ENCODE data around the gene AUTS2.
A peak's percentile ranks its signal among the peaks of the same experiment; 100 is the strongest.

AUTS2 gene

DNA sequence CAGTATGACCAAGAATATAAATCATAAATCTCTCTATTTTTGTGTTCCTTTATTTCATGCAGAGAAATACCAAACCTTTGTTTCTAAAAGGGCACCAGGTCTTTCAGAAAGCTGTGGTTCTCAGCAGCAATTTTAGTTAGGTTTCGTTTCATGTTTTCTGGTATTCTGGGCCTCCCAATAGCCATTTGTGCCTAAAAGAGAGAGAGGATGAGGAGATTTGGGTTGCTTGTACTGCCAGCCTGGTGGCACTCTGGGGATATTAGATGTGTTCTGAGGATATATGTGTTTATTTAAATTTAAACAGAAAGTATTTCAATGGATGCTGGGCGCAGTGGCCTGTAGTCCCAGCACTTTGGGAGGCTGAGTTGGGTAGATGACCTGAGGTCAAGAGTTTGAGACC, 471.7 kb downstream of the AUTS2 start:
- no peak for TF ChIP-seq POLR2AphosphoS5 (IDR thresholded peaks at IDR 0.05; ENCODE audit: low read depth, low read length)
- no peak for TF ChIP-seq PAX5 (IDR thresholded peaks at IDR 0.05; ENCODE audit: insufficient read depth, low read length, severe bottlenecking)
- TF ChIP-seq TAF1 (IDR thresholded peaks at IDR 0.05; ENCODE audit: low read depth, low read length) = no peak
- TF ChIP-seq POU2F2 (IDR thresholded peaks at IDR 0.05; ENCODE audit: low read depth, low read length) = no peak
- no peak for TF ChIP-seq SPI1 (IDR thresholded peaks at IDR 0.05; ENCODE audit: low read depth, low read length)
- TF ChIP-seq POLR2A (IDR thresholded peaks at IDR 0.05; ENCODE audit: low read depth, low read length) = no peak
- no peak for FAIRE-seq
- DNase-seq (ENCODE audit: insufficient read length, low spot score) = no peak

GRCh38 chr7:70071766-70072165, 473.5 kb downstream of the AUTS2 start:
- no peak for DNase-seq (ENCODE audit: insufficient read length, low spot score)
- no peak for TF ChIP-seq POLR2AphosphoS5 (IDR thresholded peaks at IDR 0.05; ENCODE audit: low read depth, low read length)
- FAIRE-seq = no peak

GRCh38 chr7:70072220-70072619, 473.9 kb downstream of the AUTS2 start:
- no peak for FAIRE-seq
- TF ChIP-seq POLR2A (IDR thresholded peaks at IDR 0.05; ENCODE audit: low read depth, low read length) (no peak), POU2F2 (IDR thresholded peaks at IDR 0.05; ENCODE audit: low read depth, low read length) (no peak), POLR2AphosphoS5 (IDR thresholded peaks at IDR 0.05; ENCODE audit: low read depth, low read length) (no peak), SPI1 (IDR thresholded peaks at IDR 0.05; ENCODE audit: low read depth, low read length) (no peak), PAX5 (IDR thresholded peaks at IDR 0.05; ENCODE audit: insufficient read depth, low read length, severe bottlenecking) (no peak), TAF1 (IDR thresholded peaks at IDR 0.05; ENCODE audit: low read depth, low read length) (no peak)

DNA sequence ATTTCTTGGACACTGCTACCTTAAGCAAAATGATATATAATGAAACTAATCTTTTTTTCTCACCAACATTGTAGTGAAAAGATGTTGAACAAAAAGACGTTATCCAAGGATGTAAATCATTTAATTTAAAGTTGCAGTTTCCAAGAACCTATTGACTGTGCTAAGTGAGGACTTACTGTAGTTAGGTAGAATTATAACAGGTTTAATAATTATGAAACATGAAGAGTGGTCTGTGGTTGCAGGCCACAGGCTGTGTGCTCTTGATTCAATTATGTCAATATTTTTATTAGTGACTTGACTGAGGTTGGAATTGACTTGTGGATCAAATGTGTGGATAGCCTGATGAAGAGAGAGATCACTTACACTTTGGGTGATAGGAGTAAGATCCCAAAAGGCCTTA, 478.1 kb downstream of the AUTS2 start:
- no peak for DNase-seq (ENCODE audit: insufficient read length, low spot score)
- no peak for FAIRE-seq
- TF ChIP-seq POLR2A (IDR thresholded peaks at IDR 0.05; ENCODE audit: low read depth, low read length) (no peak), POLR2AphosphoS5 (IDR thresholded peaks at IDR 0.05; ENCODE audit: low read depth, low read length) (no peak), SPI1 (IDR thresholded peaks at IDR 0.05; ENCODE audit: low read depth, low read length) (no peak), TAF1 (IDR thresholded peaks at IDR 0.05; ENCODE audit: low read depth, low read length) (no peak), POU2F2 (IDR thresholded peaks at IDR 0.05; ENCODE audit: low read depth, low read length) (no peak), PAX5 (IDR thresholded peaks at IDR 0.05; ENCODE audit: insufficient read depth, low read length, severe bottlenecking) (no peak)

More at GRCh38 chr7:70072220-70072619, 473.9 kb downstream of the AUTS2 start:
- DNase-seq (ENCODE audit: insufficient read length, low spot score) = no peak

DNA sequence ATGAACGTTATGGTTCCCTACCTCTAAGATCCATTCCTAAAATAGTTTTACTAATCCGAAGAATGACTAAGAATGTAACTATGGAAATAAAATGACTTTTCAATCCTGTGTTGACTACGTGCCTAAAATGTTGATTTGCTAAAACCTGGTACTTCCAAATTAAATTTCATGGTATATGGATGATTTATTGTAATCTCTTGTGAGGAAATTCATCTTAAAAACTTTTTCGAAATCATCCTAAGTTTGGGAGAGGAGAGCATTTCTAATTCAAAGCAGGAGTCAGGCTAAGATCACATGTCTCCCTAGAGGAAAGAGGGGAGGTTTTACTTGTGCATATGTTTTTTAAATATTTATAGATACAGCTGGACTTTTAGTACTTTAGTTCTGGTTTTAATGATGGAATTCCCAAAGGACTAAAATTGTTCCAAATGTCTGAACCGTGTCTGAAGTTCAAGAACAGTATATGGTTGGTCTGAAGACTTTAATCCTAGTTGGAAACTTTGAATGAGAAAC, 483.9 kb downstream of the AUTS2 start:
- TF ChIP-seq POLR2AphosphoS5 (IDR thresholded peaks at IDR 0.05; ENCODE audit: low read depth, low read length) (no peak), TAF1 (IDR thresholded peaks at IDR 0.05; ENCODE audit: low read depth, low read length) (no peak)
- no peak for DNase-seq (ENCODE audit: insufficient read length, low spot score)
- FAIRE-seq = no peak

DNA sequence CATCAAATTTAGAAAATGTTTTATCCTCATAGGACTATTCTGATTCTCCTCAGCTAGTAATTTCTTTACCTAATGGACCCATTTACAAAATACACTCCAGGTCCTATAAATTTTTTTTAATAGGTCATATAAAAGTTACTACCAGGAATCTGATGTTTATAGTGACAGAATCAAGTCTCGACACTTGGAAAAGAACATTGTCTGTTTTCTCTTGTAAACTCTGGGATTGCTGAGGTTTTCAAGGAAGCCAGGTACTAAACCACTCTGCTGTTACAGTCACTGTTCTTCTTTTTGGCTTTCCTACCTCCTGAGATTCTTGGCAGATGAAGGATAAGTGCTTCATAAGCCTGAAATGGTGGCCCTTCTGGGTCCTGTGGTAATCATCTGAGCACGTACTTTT, 493.1 kb downstream of the AUTS2 start:
- DNase-seq (ENCODE audit: insufficient read length, low spot score) (no peak), FAIRE-seq (no peak)
- TF ChIP-seq SPI1 (IDR thresholded peaks at IDR 0.05; ENCODE audit: low read depth, low read length) = no peak
- TF ChIP-seq TAF1 (IDR thresholded peaks at IDR 0.05; ENCODE audit: low read depth, low read length) = no peak
- no peak for TF ChIP-seq POLR2AphosphoS5 (IDR thresholded peaks at IDR 0.05; ENCODE audit: low read depth, low read length)

DNA sequence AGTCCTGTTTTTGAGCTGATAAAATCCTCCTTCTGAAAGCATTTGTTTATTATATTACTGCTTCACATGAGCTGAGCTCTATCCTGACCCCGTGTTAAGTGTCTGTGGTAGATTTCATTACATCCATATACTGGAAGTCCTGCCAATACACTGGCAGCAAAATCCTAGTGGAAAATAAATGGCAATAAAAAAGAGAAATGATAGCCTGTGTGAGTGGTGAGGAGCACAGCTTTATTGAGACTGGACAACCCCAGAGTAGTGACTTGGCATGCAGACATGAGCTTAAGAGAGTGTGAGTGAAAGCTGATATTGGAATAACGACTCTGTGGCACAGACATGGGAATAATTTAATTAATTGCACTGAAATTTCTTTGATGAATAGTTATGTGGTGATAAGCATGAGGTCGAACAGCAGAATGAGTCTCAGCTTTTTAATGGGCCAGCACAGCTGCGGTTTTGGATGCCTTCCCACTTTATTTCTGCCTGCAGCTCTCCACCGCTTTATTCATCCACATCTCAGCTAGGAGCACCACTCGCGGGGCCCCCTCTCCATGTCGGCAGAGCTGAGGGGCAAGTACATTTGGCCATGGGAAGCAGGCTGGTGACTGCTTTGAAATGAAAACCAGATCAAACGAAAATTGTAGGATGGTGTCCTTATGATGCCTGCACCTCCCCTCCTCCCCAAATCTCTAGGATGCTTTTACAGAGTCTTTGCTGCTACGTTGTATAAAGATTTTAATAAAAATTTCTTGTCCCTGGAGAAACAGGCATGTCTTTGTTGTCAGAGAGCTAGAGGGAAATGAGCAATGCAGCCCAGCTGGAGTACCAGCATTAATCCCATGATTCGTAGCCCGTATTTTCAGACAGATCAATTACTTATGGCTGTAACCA, 494.3 kb downstream of the AUTS2 start:
- FAIRE-seq (no peak), DNase-seq (ENCODE audit: insufficient read length, low spot score) (no peak)
- TF ChIP-seq POLR2A (IDR thresholded peaks at IDR 0.05; ENCODE audit: low read depth, low read length) = no peak
- TF ChIP-seq TAF1 (IDR thresholded peaks at IDR 0.05; ENCODE audit: low read depth, low read length) = no peak
- TF ChIP-seq PAX5 (IDR thresholded peaks at IDR 0.05; ENCODE audit: insufficient read depth, low read length, severe bottlenecking) = no peak
- no peak for TF ChIP-seq POLR2AphosphoS5 (IDR thresholded peaks at IDR 0.05; ENCODE audit: low read depth, low read length)
- no peak for TF ChIP-seq POU2F2 (IDR thresholded peaks at IDR 0.05; ENCODE audit: low read depth, low read length)
- TF ChIP-seq SPI1 (IDR thresholded peaks at IDR 0.05; ENCODE audit: low read depth, low read length) = no peak

DNA sequence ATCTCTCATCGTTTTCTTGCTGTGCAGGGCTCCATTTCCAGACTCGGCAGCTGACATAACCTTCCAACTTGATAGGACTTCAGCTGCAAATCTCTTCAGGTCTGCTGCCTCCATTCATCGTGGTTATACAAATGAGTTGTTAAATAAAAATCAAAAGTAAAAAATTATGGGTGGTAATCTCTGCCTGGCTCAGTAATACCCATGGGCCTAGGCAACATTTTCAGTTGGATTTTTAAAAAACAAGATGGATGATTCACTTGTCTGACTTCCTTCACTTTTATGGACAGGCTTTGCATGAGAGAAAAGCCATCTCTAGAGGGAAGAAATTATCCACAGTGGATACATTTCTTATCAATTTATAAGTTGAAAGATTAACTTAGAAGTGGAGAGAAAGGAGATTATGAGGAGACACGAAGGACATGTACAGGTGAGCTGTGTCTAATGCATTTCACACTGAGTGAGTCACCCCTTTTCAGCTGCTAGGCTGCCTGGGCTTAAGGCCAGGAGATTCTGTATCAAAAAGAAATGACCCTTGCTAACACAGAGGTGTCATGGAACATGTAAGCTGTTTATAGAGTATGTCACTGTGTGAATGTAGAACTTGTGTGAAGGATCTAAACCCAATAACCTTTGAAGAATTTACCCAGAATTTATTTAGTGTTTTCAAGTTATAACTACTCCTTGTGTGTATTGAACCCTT, 495.1 kb downstream of the AUTS2 start:
- no peak for TF ChIP-seq POLR2AphosphoS5 (IDR thresholded peaks at IDR 0.05; ENCODE audit: low read depth, low read length)
- TF ChIP-seq SPI1 (IDR thresholded peaks at IDR 0.05; ENCODE audit: low read depth, low read length) = no peak
- no peak for TF ChIP-seq PAX5 (IDR thresholded peaks at IDR 0.05; ENCODE audit: insufficient read depth, low read length, severe bottlenecking)
- TF ChIP-seq TAF1 (IDR thresholded peaks at IDR 0.05; ENCODE audit: low read depth, low read length) = no peak
- TF ChIP-seq POU2F2 (IDR thresholded peaks at IDR 0.05; ENCODE audit: low read depth, low read length) = no peak
- DNase-seq (ENCODE audit: insufficient read length, low spot score) = no peak
- FAIRE-seq = peak; percentile 33

DNA sequence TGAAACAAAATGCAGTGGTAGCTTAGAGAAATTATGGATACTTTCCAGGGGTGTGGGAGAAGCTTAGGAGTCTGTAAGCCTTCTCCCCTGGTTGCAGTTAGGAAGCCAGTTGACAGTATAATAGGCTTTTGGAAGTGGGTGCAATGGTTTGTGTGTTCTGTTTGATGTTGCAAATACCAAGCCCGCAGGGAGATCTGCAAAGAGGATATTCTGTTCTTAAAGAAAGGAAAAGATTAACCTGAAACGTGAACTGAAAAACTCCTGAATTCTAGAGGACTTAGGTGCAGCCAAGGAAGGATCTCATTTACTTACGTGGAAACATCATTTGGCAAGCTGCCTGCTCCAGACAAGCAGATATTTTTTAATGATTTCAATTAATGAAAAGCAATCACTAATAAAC, 496.6 kb downstream of the AUTS2 start:
- DNase-seq (ENCODE audit: insufficient read length, low spot score) (no peak), FAIRE-seq (no peak)
- TF ChIP-seq POLR2A (IDR thresholded peaks at IDR 0.05; ENCODE audit: low read depth, low read length) = no peak
- TF ChIP-seq PAX5 (IDR thresholded peaks at IDR 0.05; ENCODE audit: insufficient read depth, low read length, severe bottlenecking) = no peak
- no peak for TF ChIP-seq POU2F2 (IDR thresholded peaks at IDR 0.05; ENCODE audit: low read depth, low read length)
- TF ChIP-seq TAF1 (IDR thresholded peaks at IDR 0.05; ENCODE audit: low read depth, low read length) = no peak
- TF ChIP-seq SPI1 (IDR thresholded peaks at IDR 0.05; ENCODE audit: low read depth, low read length) = no peak
- TF ChIP-seq POLR2AphosphoS5 (IDR thresholded peaks at IDR 0.05; ENCODE audit: low read depth, low read length) = no peak

- FAIRE-seq (no peak), DNase-seq (ENCODE audit: insufficient read length, low spot score) (no peak)
Measured at GRCh38 chr7:70097645-70098044, 499.4 kb downstream of the AUTS2 start.

More at GRCh38 chr7:70097645-70098044, 499.4 kb downstream of the AUTS2 start:
- TF ChIP-seq POLR2A (IDR thresholded peaks at IDR 0.05; ENCODE audit: low read depth, low read length) = no peak

Data from GM12891 (cell line).